Mesothelial cell of epicardium (in vitro differentiated cells): Measurements from ENCODE around the gene OSBPL6. TPM values are rescaled to one million over a fixed set of nuclear protein-coding genes. Genes with fewer than 3 reads are reported as not detected.

Experiments
- DNase-seq, 2 experiments: peaks; one replicate each; pipeline ENCODE4 v3.0.0; 2021; ENCODE audit warnings: low spot score in 2 of 2; ENCODE audit not compliant: unreplicated experiment in 2 of 2
- H3K27ac Mint-ChIP-seq: 2 replicates; pipeline ENCODE4 v1.8.0; 2021; ENCODE audit warnings: mixed read lengths
- H3K27me3 Mint-ChIP-seq: 2 replicates; pipeline ENCODE4 v1.8.0; 2021; ENCODE audit warnings: low read depth, mixed read lengths
- H3K36me3 Mint-ChIP-seq: 2 replicates; pipeline ENCODE4 v1.8.0; 2021; ENCODE audit warnings: mixed read lengths
- H3K4me1 Mint-ChIP-seq: 2 replicates; pipeline ENCODE4 v1.8.0; 2021; ENCODE audit warnings: mixed read lengths
- H3K4me3 Mint-ChIP-seq: 2 replicates; pipeline ENCODE4 v1.8.0; 2021; ENCODE audit warnings: mild to moderate bottlenecking, moderate library complexity, mixed read lengths
- H3K9me3 Mint-ChIP-seq: 2 replicates; pipeline ENCODE4 v1.8.0; 2021; ENCODE audit warnings: mixed read lengths
- total RNA-seq: library from RNA; stranded (reverse); gene quantifications from 3 replicates; pipeline ENCODE4 v1.2.1, GENCODE V29; 2021
- TF ChIP-seq, protein P1 (sequence below): fragments of 200-600 bp; sonication (generic); IDR thresholded peaks from one replicate; pipeline ENCODE4 v1.5.0; 2021; ENCODE audit warnings: antibody characterized with exemption; ENCODE audit not compliant: unreplicated experiment

Gene OSBPL6
- total RNA-seq, 1 donor from 2014 or later: 2.8 TPM

DNA sequence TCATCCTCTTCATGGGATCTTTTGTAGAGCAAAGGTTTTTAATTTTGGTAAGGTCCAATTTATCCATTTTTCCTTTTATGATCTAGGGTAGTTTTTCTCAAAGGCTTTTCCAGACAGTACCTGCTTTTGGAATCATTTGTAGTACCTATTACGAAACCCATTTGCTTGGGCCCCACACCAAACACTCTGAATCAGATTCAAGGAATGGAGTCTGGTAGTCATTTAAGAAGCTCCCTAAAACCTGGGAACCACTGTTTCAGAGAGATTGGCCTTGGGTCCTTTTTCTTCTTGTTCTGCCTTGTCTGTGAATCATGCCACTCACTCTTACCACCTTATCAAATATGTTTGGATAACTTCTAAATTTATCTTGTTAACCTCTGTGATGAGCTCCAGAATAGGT lies 40.3 kb downstream of the OSBPL6 start:
- Mint-ChIP-seq H3K36me3 (no peaks in the 10 kb centered on the region), H3K9me3 (no peaks in the 10 kb centered on the region), H3K4me1 (no peaks in the 10 kb centered on the region), H3K27ac (no peak overlapping the region), H3K4me3 (no peak overlapping the region), H3K27me3 (no peaks in the 10 kb centered on the region)
- DNase-seq: no peak
- TF ChIP-seq, protein P1, sequence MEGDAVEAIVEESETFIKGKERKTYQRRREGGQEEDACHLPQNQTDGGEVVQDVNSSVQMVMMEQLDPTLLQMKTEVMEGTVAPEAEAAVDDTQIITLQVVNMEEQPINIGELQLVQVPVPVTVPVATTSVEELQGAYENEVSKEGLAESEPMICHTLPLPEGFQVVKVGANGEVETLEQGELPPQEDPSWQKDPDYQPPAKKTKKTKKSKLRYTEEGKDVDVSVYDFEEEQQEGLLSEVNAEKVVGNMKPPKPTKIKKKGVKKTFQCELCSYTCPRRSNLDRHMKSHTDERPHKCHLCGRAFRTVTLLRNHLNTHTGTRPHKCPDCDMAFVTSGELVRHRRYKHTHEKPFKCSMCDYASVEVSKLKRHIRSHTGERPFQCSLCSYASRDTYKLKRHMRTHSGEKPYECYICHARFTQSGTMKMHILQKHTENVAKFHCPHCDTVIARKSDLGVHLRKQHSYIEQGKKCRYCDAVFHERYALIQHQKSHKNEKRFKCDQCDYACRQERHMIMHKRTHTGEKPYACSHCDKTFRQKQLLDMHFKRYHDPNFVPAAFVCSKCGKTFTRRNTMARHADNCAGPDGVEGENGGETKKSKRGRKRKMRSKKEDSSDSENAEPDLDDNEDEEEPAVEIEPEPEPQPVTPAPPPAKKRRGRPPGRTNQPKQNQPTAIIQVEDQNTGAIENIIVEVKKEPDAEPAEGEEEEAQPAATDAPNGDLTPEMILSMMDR: no peak

GRCh38 chr2:178237488-178238153 lies 43.3 kb downstream of the OSBPL6 start:
- H3K27me3 Mint-ChIP-seq: no peaks in the 10 kb centered on the region
- H3K36me3 Mint-ChIP-seq: no peaks in the 10 kb centered on the region
- H3K9me3 Mint-ChIP-seq: no peaks in the 10 kb centered on the region
- H3K4me3 Mint-ChIP-seq: no peak overlapping the region
- TF ChIP-seq, protein P1: no peak
- no peak overlapping the region for H3K27ac Mint-ChIP-seq
- peaks cover 4% of the 10 kb centered on the region for H3K4me1 Mint-ChIP-seq
- DNase-seq: no peak

GRCh38 chr2:178238154-178238521 lies 43.8 kb downstream of the OSBPL6 start:
- H3K9me3 Mint-ChIP-seq: no peaks in the 10 kb centered on the region
- H3K4me3 Mint-ChIP-seq: no peak overlapping the region
- no peak overlapping the region for H3K27ac Mint-ChIP-seq
- TF ChIP-seq, protein P1: no peak
- H3K36me3 Mint-ChIP-seq: no peaks in the 10 kb centered on the region
- H3K27me3 Mint-ChIP-seq: no peaks in the 10 kb centered on the region
- H3K4me1 Mint-ChIP-seq: peaks cover 4% of the 10 kb centered on the region
- no peak for DNase-seq

DNA sequence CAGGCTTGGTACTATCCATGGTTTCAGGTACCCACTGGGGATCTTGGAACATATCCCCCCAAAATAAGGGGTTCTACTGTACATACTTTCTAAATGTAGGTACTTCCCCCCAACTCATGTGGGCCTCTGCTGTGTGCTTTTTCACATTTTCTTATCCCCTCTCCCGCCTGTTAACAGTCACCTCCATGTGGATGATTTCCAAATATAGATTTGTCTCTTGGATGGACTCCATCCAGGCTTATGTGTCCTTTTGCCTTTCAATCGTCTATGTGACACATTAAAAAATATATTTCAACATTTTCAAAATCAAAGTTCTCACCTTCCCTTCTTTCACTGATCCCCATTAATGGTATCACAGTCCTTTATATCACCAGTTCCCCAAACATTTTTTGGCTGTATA lies 44.4 kb downstream of the OSBPL6 start:
- TF ChIP-seq, protein P1: no peak
- Mint-ChIP-seq H3K9me3 (no peaks in the 10 kb centered on the region), H3K27ac (no peak overlapping the region), H3K4me1 (peaks cover 4% of the 10 kb centered on the region), H3K27me3 (no peaks in the 10 kb centered on the region), H3K36me3 (no peaks in the 10 kb centered on the region), H3K4me3 (no peak overlapping the region)
- DNase-seq: no peak

DNA sequence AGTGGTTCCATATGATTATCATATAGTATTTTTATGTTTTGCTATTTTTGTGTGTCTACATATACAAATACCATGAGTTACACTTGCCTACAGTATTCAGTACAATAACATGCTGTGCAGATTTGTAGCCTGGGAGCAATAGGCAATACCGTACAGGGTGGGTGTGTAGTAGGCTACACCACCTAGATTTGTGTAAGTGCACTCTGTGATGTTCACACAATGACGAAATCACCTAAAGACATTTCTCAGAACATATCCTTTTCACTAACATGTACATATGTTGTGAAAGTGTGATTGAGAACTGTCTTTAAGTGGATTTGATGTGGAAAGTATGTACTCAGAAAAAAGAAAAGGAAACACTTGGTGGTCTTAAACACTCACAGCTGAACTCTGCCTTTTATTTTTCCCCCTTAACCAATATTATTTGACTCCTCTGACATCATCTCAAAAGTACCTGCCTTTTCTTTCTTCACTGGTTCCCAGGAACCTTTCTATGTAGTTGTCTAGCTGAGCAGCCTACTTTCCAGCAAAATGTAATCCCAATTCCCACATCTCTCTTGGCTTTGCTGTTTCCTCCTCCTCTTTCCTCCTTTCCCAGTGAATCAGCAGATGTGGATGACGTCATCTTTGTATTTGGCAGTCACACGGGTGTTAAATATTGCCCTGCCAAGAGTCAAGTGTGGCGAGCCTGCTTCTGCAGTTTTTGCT lies 47.7 kb downstream of the OSBPL6 start:
- Mint-ChIP-seq H3K9me3 (no peaks in the 10 kb centered on the region), H3K36me3 (no peaks in the 10 kb centered on the region), H3K4me3 (no peak overlapping the region), H3K4me1 (peaks cover 4% of the 10 kb centered on the region), H3K27ac (peak overlapping the region; percentile 91), H3K27me3 (no peaks in the 10 kb centered on the region)
- TF ChIP-seq, protein P1: no peak
- DNase-seq: no peak
